ENCODE results near the gene TCP11L1. TPM values are rescaled to one million over a fixed set of nuclear protein-coding genes. Genes with fewer than 3 reads are reported as not detected.

The TCP11L1 gene
- total and polyA plus RNA-seq, 4 donors, result 2.9 to 11.7 (median 6.9) TPM

DNA sequence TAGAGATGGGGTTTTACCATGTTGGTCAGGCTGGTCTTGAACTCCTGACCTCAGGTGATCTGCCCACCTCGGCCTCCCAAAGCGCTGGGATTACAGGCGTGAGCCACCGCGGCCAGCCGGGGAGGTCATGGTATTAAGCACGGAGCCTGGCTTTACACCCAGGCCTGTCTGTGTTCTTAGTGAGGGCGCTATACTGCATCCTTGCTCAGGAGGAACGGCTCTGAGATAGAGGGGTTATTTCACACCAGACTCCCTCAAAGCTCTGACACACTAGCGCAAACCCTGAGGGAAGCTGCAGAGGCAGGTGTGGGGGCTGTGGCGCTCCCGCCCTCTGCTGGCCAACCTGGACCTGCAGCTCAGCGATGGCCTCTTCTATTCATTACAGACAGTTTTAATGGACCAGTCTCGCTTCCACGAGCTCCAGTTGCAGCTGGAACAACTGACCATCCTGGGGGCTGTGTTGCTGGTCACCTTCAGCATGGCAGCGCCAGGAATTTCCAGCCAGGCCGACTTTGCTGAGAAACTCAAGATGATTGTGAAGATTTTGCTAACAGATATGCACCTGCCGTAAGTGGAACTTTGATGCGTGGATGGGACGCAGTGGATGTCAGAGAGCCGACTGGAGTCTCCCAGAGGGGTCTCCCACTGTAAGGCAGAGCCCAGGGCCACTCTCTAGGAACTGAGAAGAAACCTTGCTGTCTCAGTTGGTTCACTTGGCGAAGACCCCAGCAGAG, 26.2 kb downstream of the TCP11L1 start:
- TF ChIP-seq HNF4G (IDR thresholded peaks at IDR 0.05) (no peak), FOXA2 (IDR thresholded peaks at IDR 0.05) (no peak), RAD21 (IDR thresholded peaks at IDR 0.05) (peak; percentile 97 to 98), EGR1 (IDR thresholded peaks at IDR 0.05; ENCODE audit: low read depth in 2 of 2) (no peak), RXRA (IDR thresholded peaks at IDR 0.05) (peak in 1 of 2 donors; percentile 18), HNF4A (conservative IDR thresholded peaks at IDR 0.05) (peak in 1 of 2 donors; percentile 17), SP1 (IDR thresholded peaks at IDR 0.05) (no peak), YY1 (IDR thresholded peaks at IDR 0.05) (no peak)
- TF ChIP-seq, protein P1, sequence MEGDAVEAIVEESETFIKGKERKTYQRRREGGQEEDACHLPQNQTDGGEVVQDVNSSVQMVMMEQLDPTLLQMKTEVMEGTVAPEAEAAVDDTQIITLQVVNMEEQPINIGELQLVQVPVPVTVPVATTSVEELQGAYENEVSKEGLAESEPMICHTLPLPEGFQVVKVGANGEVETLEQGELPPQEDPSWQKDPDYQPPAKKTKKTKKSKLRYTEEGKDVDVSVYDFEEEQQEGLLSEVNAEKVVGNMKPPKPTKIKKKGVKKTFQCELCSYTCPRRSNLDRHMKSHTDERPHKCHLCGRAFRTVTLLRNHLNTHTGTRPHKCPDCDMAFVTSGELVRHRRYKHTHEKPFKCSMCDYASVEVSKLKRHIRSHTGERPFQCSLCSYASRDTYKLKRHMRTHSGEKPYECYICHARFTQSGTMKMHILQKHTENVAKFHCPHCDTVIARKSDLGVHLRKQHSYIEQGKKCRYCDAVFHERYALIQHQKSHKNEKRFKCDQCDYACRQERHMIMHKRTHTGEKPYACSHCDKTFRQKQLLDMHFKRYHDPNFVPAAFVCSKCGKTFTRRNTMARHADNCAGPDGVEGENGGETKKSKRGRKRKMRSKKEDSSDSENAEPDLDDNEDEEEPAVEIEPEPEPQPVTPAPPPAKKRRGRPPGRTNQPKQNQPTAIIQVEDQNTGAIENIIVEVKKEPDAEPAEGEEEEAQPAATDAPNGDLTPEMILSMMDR (IDR thresholded peaks at IDR 0.05; ENCODE audit: low read depth, low read length, missing input control), result peak; percentile 95
- TF ChIP-seq, protein P2, sequence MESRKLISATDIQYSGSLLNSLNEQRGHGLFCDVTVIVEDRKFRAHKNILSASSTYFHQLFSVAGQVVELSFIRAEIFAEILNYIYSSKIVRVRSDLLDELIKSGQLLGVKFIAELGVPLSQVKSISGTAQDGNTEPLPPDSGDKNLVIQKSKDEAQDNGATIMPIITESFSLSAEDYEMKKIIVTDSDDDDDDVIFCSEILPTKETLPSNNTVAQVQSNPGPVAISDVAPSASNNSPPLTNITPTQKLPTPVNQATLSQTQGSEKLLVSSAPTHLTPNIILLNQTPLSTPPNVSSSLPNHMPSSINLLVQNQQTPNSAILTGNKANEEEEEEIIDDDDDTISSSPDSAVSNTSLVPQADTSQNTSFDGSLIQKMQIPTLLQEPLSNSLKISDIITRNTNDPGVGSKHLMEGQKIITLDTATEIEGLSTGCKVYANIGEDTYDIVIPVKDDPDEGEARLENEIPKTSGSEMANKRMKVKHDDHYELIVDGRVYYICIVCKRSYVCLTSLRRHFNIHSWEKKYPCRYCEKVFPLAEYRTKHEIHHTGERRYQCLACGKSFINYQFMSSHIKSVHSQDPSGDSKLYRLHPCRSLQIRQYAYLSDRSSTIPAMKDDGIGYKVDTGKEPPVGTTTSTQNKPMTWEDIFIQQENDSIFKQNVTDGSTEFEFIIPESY (IDR thresholded peaks at IDR 0.05), result no peak
- no peak overlapping the region for H3K27ac ChIP-seq (ENCODE audit: low read depth in 1 of 2, low read length in 2 of 2)
- H3K9me3 ChIP-seq (ENCODE audit: control insufficient read depth in 4 of 4, low read length in 3 of 4), result no peaks in the 10 kb centered on the region
- H3K36me3 ChIP-seq (ENCODE audit: control insufficient read depth in 4 of 4, insufficient read depth in 3 of 4, low read depth in 1 of 4, low read length in 3 of 4), result peaks cover 3 to 14% (median 6%) of the 10 kb centered on the region in 4 donors
- peak; percentile 74 for DNase-seq (ENCODE audit: low spot score)
- no peaks in the 10 kb centered on the region for H3K27me3 ChIP-seq (ENCODE audit: control insufficient read depth in 4 of 4, insufficient read depth in 4 of 4, low read length in 3 of 4)
- H3K4me3 ChIP-seq (ENCODE audit: low read depth in 1 of 3, low read length in 3 of 3), result no peak overlapping the region
- peaks cover 7 to 20% (median 14%) of the 10 kb centered on the region in 4 donors for H3K4me1 ChIP-seq (ENCODE audit: control insufficient read depth in 4 of 4, insufficient read depth in 4 of 4, low read length in 3 of 4)
- no peak overlapping the region for H3K9ac ChIP-seq (ENCODE audit: low read depth in 1 of 2, low read length in 2 of 2)
- 58% methylated on average over 22 of the region's 22 CpGs for WGBS

DNA sequence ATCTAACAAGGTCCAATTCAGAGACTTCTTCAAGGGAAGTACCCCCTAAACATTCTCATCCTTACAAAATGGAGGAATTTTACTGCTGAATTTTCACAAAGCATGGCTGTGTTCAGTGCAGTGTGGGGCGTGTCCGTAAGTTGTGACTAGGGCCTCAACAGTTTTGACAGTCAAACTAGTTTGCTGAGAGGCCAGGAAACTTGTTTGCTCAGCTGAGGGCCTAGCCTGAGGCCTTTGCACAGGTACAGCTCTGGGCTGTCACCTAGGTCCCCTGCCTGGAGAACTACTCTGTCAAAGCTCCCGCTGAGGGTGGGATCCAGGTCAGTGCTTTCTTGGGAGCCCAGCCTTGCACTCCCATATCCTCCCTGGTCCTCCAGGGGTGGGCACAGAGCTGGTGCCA, 27.9 kb downstream of the TCP11L1 start:
- H3K36me3 ChIP-seq (ENCODE audit: control insufficient read depth in 4 of 4, insufficient read depth in 3 of 4, low read depth in 1 of 4, low read length in 3 of 4), result peaks cover 3 to 17% (median 15%) of the 10 kb centered on the region in 4 donors
- no peak for TF ChIP-seq SP1 (IDR thresholded peaks at IDR 0.05)
- no peak for TF ChIP-seq RXRA (IDR thresholded peaks at IDR 0.05)
- TF ChIP-seq FOXA2 (IDR thresholded peaks at IDR 0.05), result no peak
- TF ChIP-seq RAD21 (IDR thresholded peaks at IDR 0.05), result no peak
- TF ChIP-seq, protein P3, sequence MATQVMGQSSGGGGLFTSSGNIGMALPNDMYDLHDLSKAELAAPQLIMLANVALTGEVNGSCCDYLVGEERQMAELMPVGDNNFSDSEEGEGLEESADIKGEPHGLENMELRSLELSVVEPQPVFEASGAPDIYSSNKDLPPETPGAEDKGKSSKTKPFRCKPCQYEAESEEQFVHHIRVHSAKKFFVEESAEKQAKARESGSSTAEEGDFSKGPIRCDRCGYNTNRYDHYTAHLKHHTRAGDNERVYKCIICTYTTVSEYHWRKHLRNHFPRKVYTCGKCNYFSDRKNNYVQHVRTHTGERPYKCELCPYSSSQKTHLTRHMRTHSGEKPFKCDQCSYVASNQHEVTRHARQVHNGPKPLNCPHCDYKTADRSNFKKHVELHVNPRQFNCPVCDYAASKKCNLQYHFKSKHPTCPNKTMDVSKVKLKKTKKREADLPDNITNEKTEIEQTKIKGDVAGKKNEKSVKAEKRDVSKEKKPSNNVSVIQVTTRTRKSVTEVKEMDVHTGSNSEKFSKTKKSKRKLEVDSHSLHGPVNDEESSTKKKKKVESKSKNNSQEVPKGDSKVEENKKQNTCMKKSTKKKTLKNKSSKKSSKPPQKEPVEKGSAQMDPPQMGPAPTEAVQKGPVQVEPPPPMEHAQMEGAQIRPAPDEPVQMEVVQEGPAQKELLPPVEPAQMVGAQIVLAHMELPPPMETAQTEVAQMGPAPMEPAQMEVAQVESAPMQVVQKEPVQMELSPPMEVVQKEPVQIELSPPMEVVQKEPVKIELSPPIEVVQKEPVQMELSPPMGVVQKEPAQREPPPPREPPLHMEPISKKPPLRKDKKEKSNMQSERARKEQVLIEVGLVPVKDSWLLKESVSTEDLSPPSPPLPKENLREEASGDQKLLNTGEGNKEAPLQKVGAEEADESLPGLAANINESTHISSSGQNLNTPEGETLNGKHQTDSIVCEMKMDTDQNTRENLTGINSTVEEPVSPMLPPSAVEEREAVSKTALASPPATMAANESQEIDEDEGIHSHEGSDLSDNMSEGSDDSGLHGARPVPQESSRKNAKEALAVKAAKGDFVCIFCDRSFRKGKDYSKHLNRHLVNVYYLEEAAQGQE (IDR thresholded peaks at IDR 0.05), result no peak
- no peak for TF ChIP-seq TAF1 (conservative IDR thresholded peaks at IDR 0.05)
- TF ChIP-seq NR2F2 (IDR thresholded peaks at IDR 0.05), result no peak
- no peak for TF ChIP-seq FOXA1 (IDR thresholded peaks at IDR 0.05)
- H3K9ac ChIP-seq (ENCODE audit: low read depth in 1 of 2, low read length in 2 of 2), result no peak overlapping the region
- H3K27me3 ChIP-seq (ENCODE audit: control insufficient read depth in 4 of 4, insufficient read depth in 4 of 4, low read length in 3 of 4), result no peaks in the 10 kb centered on the region
- H3K9me3 ChIP-seq (ENCODE audit: control insufficient read depth in 4 of 4, low read length in 3 of 4), result no peaks in the 10 kb centered on the region
- peaks cover 0 to 12% (median 6%) of the 10 kb centered on the region in 4 donors for H3K4me1 ChIP-seq (ENCODE audit: control insufficient read depth in 4 of 4, insufficient read depth in 4 of 4, low read length in 3 of 4)
- H3K27ac ChIP-seq (ENCODE audit: low read depth in 1 of 2, low read length in 2 of 2), result no peak overlapping the region
- H3K4me3 ChIP-seq (ENCODE audit: low read depth in 1 of 3, low read length in 3 of 3), result no peak overlapping the region
- DNase-seq (ENCODE audit: low spot score), result no peak
- WGBS, result 96% methylated on average over 3 of the region's 3 CpGs

Data from liver (tissue), 9 donors.